ENCODE measurements around the gene ARPC1B. TPM values are rescaled to one million over a fixed set of nuclear protein-coding genes. Genes with fewer than 3 reads are reported as not detected.
A peak's percentile ranks its signal among the peaks of the same experiment; 100 is the strongest.

The ARPC1B gene
- total and polyA plus RNA-seq, 2 experiments from 2014 or later: 485 to 599 TPM

DNA sequence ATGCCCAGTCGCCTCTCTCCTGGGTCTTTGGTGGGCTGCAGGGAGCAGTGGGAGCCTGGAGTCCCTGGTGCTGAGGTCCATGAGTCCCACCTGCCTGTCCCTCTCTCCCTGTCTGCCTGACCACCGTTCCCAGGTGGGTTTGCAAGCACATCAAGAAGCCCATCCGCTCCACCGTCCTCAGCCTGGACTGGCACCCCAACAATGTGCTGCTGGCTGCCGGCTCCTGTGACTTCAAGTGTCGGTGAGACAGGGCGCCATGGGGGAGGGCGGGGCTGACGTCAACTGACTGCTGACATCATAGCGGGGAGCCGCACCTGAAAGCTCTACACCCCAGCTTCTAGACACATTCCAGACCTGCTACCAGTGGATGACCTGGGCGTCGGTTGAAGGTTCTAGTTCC lies 15.2 kb downstream of the ARPC1B start:
- peaks cover 13% of the 10 kb centered on the region; the same call in 1 of the 2 replicates for H3F3A ChIP-seq (ENCODE audit: insufficient read depth)
- TF ChIP-seq EZH2 (IDR thresholded peaks at IDR 0.05; ENCODE audit: insufficient read depth, poor library complexity, severe bottlenecking) (no peak), EZH2phosphoT487 (IDR thresholded peaks at IDR 0.05; ENCODE audit: insufficient read depth, low read depth) (no peak)
- no peak for DNase-seq
- H3K9me3 ChIP-seq (ENCODE audit: low read depth): no peaks in the 10 kb centered on the region
- peaks cover 39% of the 10 kb centered on the region for H3K79me2 ChIP-seq (ENCODE audit: insufficient read depth)
- in situ Hi-C loops (cut with MboI): no loop called here
- no peak overlapping the region for H2AFZ ChIP-seq
- WGBS, 2 experiments (ENCODE audit: low coverage in 1 of 2, low lambda C conversion rate in 2 of 2, missing lambda C conversion rate in 2 of 2): 90% methylated on average over 13 of the region's 13 CpGs
- no peak overlapping the region for H3K4me2 ChIP-seq (ENCODE audit: unreplicated experiment)
- no peak overlapping the region for H3K4me3 ChIP-seq
- no peaks in the 10 kb centered on the region for H3K9me2 ChIP-seq (ENCODE audit: insufficient read depth)
- H3K9ac ChIP-seq: no peak overlapping the region
- peaks cover 42% of the 10 kb centered on the region; the same call in 1 of the 2 replicates for H3K36me3 ChIP-seq (ENCODE audit: low read depth)
- H3K27me3 ChIP-seq (replicated peaks; ENCODE audit: insufficient read depth): no peaks in the 10 kb centered on the region
- no peaks in the 10 kb centered on the region for H4K20me1 ChIP-seq (ENCODE audit: insufficient read depth)
- no peaks in the 10 kb centered on the region for H3K4me1 ChIP-seq (ENCODE audit: insufficient read depth)
- no peak overlapping the region for H3K27ac ChIP-seq

- TF ChIP-seq EZH2 (IDR thresholded peaks at IDR 0.05; ENCODE audit: insufficient read depth, poor library complexity, severe bottlenecking): no peak
- TF ChIP-seq EZH2phosphoT487 (IDR thresholded peaks at IDR 0.05; ENCODE audit: insufficient read depth, low read depth): no peak
- H3K4me1 ChIP-seq (ENCODE audit: insufficient read depth): no peaks in the 10 kb centered on the region
- no peak for DNase-seq
- H4K20me1 ChIP-seq (ENCODE audit: insufficient read depth): no peaks in the 10 kb centered on the region
- H3K27ac ChIP-seq: no peak overlapping the region
- in situ Hi-C loops (cut with MboI): no loop called here
- peaks cover 51% of the 10 kb centered on the region for H3K36me3 ChIP-seq (ENCODE audit: low read depth)
- no peak overlapping the region for H2AFZ ChIP-seq
- H3K4me3 ChIP-seq: no peak overlapping the region
- peaks cover 26% of the 10 kb centered on the region; the same call in 1 of the 2 replicates for H3F3A ChIP-seq (ENCODE audit: insufficient read depth)
- H3K9me2 ChIP-seq (ENCODE audit: insufficient read depth): no peaks in the 10 kb centered on the region
- no peak overlapping the region for H3K9ac ChIP-seq
- H3K27me3 ChIP-seq (replicated peaks; ENCODE audit: insufficient read depth): no peaks in the 10 kb centered on the region
- peaks cover 27% of the 10 kb centered on the region for H3K79me2 ChIP-seq (ENCODE audit: insufficient read depth)
- WGBS, 2 experiments (ENCODE audit: low coverage in 1 of 2, low lambda C conversion rate in 2 of 2, missing lambda C conversion rate in 2 of 2): 95 to 96% methylated on average over 20 to 23 of the region's 23 CpGs
- H3K9me3 ChIP-seq (ENCODE audit: low read depth): no peaks in the 10 kb centered on the region
- no peak overlapping the region for H3K4me2 ChIP-seq (ENCODE audit: unreplicated experiment)
These were observed 16.5 kb downstream of the ARPC1B start for GRCh38 chr7:99390941-99391602.

GRCh38 chr7:99392046-99392445 lies 17.5 kb downstream of the ARPC1B start:
- WGBS, 2 experiments (ENCODE audit: low coverage in 1 of 2, low lambda C conversion rate in 2 of 2, missing lambda C conversion rate in 2 of 2): 97 to 98% methylated on average over 8 of the region's 8 CpGs
- Histone ChIP-seq H3K9me3 (ENCODE audit: low read depth) (no peaks in the 10 kb centered on the region), H3K4me3 (no peak overlapping the region), H3K27ac (no peak overlapping the region), H3F3A (ENCODE audit: insufficient read depth) (peaks cover 33% of the 10 kb centered on the region), H3K9me2 (ENCODE audit: insufficient read depth) (no peaks in the 10 kb centered on the region), H3K4me1 (ENCODE audit: insufficient read depth) (no peaks in the 10 kb centered on the region), H3K27me3 (replicated peaks; ENCODE audit: insufficient read depth) (no peaks in the 10 kb centered on the region), H3K9ac (no peak overlapping the region), H3K36me3 (ENCODE audit: low read depth) (peaks cover 42% of the 10 kb centered on the region), H2AFZ (no peak overlapping the region), H3K4me2 (ENCODE audit: unreplicated experiment) (no peak overlapping the region), H4K20me1 (ENCODE audit: insufficient read depth) (no peaks in the 10 kb centered on the region), H3K79me2 (ENCODE audit: insufficient read depth) (peaks cover 19% of the 10 kb centered on the region)
- DNase-seq: no peak
- in situ Hi-C loops (cut with MboI): no loop called here
- no peak for TF ChIP-seq EZH2phosphoT487 (IDR thresholded peaks at IDR 0.05; ENCODE audit: insufficient read depth, low read depth)
- TF ChIP-seq EZH2 (IDR thresholded peaks at IDR 0.05; ENCODE audit: insufficient read depth, poor library complexity, severe bottlenecking): no peak

DNA sequence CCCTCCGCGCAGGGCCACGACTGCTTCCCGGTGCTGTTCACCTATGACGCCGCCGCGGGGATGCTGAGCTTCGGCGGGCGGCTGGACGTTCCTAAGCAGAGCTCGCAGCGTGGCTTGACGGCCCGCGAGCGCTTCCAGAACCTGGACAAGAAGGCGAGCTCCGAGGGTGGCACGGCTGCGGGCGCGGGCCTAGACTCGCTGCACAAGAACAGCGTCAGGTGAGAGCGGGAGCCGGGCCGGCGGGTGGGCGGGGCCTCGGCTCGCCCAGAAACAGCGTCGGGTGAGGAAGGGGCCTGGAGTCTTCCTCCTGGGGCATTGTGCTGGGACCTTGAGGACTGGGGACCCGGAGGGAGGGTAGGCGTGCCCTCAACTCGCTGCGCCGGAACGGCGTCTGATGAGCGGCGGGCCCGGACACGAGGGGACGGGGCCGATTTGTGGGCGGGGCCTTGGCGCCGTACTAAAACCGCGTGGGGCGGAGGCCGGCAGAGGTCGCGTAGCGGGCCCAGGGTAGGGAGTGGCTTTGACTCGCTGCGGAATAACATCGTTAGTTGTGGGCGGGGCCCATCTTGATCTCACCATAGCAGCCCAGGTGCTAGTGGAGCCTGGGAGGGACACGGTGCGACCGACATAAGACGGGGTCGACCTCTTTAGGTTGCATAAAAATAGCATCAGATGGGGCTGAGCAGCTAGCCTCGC lies 18.3 kb downstream of the ARPC1B start:
- Histone ChIP-seq H3K79me2 (ENCODE audit: insufficient read depth) (peaks cover 16% of the 10 kb centered on the region), H3K9me3 (ENCODE audit: low read depth) (no peaks in the 10 kb centered on the region), H3K4me1 (ENCODE audit: insufficient read depth) (no peaks in the 10 kb centered on the region), H3K27me3 (replicated peaks; ENCODE audit: insufficient read depth) (no peaks in the 10 kb centered on the region), H3K9me2 (ENCODE audit: insufficient read depth) (no peaks in the 10 kb centered on the region), H3K36me3 (ENCODE audit: low read depth) (peaks cover 39% of the 10 kb centered on the region), H3K4me2 (ENCODE audit: unreplicated experiment) (no peak overlapping the region), H3K9ac (no peak overlapping the region), H4K20me1 (ENCODE audit: insufficient read depth) (no peaks in the 10 kb centered on the region), H3K4me3 (0 out of 2 replicates have a peak overlapping the region, but pooled peaks have one; percentile 31), H2AFZ (no peak overlapping the region), H3K27ac (no peak overlapping the region; the same call in 1 of the 2 replicates), H3F3A (ENCODE audit: insufficient read depth) (peaks cover 41% of the 10 kb centered on the region)
- in situ Hi-C loops (cut with MboI): no loop called here
- WGBS, 2 experiments (ENCODE audit: low coverage in 1 of 2, low lambda C conversion rate in 2 of 2, missing lambda C conversion rate in 2 of 2): 23 to 31% methylated on average over 50 to 67 of the region's 68 CpGs
- DNase-seq: peak; percentile 57
- TF ChIP-seq EZH2 (IDR thresholded peaks at IDR 0.05; ENCODE audit: insufficient read depth, poor library complexity, severe bottlenecking) (no peak), EZH2phosphoT487 (IDR thresholded peaks at IDR 0.05; ENCODE audit: insufficient read depth, low read depth) (no peak)
